ENCODE results near the gene RBFOX2.

The RBFOX2 gene

GRCh38 chr22:35736701-35737100, 291.9 kb downstream of the RBFOX2 start:
- no peak for DNase-seq (ENCODE audit: low read depth in 2 of 2)

GRCh38 chr22:35736166-35736565, 292.5 kb downstream of the RBFOX2 start:
- no peak for DNase-seq (ENCODE audit: low read depth in 2 of 2)

- no peak for DNase-seq (ENCODE audit: low read depth in 2 of 2)
Observed at GRCh38 chr22:35735542-35735941, 293.1 kb downstream of the RBFOX2 start.

- DNase-seq (ENCODE audit: low read depth in 2 of 2): no peak
Observed at GRCh38 chr22:35734517-35734827, 294.2 kb downstream of the RBFOX2 start.

DNA sequence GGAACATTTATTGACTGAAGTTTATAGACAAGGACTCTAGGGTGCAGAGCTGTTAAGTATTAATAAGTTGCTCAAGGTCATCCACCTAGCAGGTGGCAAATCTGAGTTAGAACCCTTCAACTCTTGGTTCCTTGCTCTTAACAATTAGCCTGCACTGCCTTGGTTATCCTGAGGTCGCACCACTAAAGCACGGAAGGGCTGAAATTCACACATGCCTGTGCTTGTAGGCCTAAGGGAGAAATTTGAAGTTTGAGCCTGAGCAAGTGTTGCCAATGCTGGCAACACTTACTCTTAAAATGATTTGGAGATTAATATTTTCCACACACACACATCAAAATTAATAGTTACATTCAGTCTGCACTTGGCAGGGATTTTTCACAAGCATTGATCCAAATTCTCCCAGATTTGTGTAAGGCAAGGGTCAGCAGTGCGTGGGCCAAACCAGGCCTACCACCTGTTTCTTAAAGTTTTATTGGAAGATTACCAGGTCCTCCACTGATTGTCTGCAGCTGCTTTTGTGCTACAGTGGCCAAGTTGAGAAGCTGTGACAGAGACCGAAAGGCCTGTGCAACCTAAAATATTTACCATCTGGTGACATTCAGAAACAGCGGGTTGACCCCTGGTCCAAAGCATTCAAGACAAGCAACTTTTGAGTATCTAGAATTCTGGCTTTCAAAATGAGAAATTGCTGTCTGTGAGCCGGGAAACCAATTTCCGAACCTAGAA, 294.7 kb downstream of the RBFOX2 start:
- no peak for DNase-seq (ENCODE audit: low read depth in 2 of 2)

DNA sequence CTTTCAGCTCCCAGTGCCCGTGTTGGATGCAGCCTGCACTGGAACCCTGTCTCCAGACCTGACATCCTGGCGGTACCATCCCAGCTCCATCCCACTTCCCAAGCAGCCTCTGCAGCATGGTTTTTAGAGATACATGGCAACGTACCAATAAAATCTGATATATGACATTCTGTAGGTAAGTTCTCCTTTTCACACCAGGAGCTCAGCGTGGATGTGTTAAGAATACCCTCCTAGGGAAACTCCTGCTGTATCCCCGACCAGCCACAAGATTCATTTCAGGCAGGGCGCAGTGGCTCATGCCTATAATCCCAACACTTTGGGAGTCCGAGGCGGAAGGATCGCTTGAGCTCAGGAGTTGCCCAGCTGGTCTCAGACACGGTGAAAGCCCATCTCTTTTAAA, 295.6 kb downstream of the RBFOX2 start:
- no peak for DNase-seq (ENCODE audit: low read depth in 2 of 2)

GRCh38 chr22:35732116-35732515, 296.5 kb downstream of the RBFOX2 start:
- no peak for DNase-seq (ENCODE audit: low read depth in 2 of 2)

DNA sequence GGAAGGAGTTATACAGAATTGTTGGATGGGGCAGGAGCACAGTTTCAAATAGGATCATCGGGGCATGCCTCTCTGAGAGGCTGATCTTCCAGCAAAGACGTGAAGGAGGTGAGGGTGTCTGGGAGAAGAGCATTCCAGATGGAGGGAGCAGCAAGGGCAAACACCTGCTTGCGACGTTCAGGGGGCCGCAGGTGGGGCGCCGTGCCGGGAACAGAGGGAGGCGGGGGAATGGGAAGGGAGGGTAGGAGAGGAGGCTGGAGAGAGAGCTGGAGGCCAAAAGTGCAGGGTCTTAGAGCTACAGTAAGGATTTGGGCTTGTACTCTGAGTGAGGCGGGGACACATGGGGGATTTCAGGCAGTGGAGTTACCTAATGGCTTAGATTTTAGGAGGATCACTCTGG, 297.3 kb downstream of the RBFOX2 start:
- DNase-seq (ENCODE audit: low read depth in 2 of 2): no peak

DNA sequence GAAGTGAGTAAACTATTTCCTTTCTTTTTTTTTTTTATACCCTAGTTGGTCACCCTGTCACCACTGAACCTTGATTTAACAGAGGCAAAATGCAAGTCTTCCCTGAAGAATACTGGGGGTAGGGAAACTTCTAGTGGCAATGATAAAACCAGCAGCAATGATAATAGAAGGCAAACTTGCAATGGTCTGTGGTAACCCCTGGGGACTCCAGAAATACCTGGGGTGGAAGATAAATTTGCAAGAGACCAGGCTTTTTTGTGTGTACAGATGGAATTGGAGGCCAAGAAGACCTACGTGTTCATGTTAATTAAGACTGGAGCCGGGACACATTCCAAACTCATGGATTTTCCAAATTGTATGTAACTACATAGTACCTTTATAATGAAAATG, 299.3 kb downstream of the RBFOX2 start:
- DNase-seq (ENCODE audit: low read depth in 2 of 2): no peak

- DNase-seq (ENCODE audit: low read depth in 2 of 2): no peak
Observed at GRCh38 chr22:35728639-35729308, 299.9 kb downstream of the RBFOX2 start.

GRCh38 chr22:35727436-35727835, 301.2 kb downstream of the RBFOX2 start:
- no peak for DNase-seq (ENCODE audit: low read depth in 2 of 2)

DNA sequence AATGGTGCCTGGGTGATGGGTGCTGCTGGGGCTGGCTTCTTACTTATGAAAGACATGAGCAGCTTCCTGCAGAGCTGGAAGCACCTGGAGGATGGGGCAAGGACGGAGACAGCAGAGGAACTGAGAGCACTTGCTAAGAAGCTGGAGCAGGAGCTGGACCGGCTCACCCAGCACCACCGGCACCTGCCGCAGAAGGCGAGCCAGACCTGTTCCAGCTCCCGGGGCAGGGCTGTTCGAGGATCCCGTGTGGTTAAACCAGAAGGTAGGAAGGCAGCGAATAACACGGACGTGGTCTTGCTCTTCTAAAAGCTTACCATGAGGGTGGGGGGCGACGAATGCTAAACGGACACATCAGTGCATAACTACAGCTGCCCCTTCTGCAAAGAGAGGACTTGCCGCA, 301.7 kb downstream of the RBFOX2 start:
- DNase-seq (ENCODE audit: low read depth in 2 of 2): no peak

GRCh38 chr22:35726398-35726797, 302.2 kb downstream of the RBFOX2 start:
- DNase-seq (ENCODE audit: low read depth in 2 of 2): no peak

- no peak for DNase-seq (ENCODE audit: low read depth in 2 of 2)
Observed at GRCh38 chr22:35725521-35725920, 303.1 kb downstream of the RBFOX2 start.

- DNase-seq (ENCODE audit: low read depth in 2 of 2): no peak
Observed at GRCh38 chr22:35721960-35722359, 306.7 kb downstream of the RBFOX2 start.

GRCh38 chr22:35719212-35719875, 309.3 kb downstream of the RBFOX2 start:
- DNase-seq (ENCODE audit: low read depth in 2 of 2): no peak

- no peak for DNase-seq (ENCODE audit: low read depth in 2 of 2)
Observed at GRCh38 chr22:35717572-35717971, 311.1 kb downstream of the RBFOX2 start, which contains the start of gene APOL5. Gene APOL5, plus strand, starts transcription at chr22:35717872. Its CDS starts 0 bp downstream, at chr22:35717872.

- no peak for DNase-seq (ENCODE audit: low read depth in 2 of 2)
Observed at GRCh38 chr22:35712672-35713071, 316.0 kb downstream of the RBFOX2 start.

- no peak for DNase-seq (ENCODE audit: low read depth in 2 of 2)
Observed at GRCh38 chr22:35711336-35711735, 317.3 kb downstream of the RBFOX2 start.

- DNase-seq (ENCODE audit: low read depth in 2 of 2): no peak
Observed at GRCh38 chr22:35708917-35709316, 319.7 kb downstream of the RBFOX2 start.

DNA sequence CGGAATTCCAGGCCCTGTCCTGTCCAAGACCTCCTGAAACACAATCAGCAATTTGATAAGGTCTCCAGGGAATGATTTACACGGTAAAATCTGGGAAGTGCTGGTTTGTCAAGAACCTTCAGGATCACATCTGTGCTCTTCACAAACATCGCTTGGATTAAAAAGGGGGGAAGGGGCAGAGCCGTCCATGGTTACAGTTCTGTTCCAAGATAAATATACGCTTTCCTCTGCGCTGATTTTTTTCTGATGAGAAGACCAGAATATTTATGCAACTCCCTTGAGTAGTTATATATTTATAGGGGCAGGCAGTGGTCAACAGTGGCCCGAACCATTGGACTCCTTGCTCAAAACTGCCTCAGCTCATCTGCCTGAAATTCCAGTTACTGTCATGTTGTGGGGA, 320.2 kb downstream of the RBFOX2 start:
- DNase-seq (ENCODE audit: low read depth in 2 of 2): no peak

- DNase-seq (ENCODE audit: low read depth in 2 of 2): no peak
Observed at GRCh38 chr22:35705141-35705540, 323.5 kb downstream of the RBFOX2 start.

Data from stimulated activated CD4-positive, alpha-beta T cell treated with anti-CD3 and anti-CD28 coated beads, Interleukin-15, amount 100 ng/mL, for 48 hours (primary cell).